SK-N-SH (cell line): ENCODE data around the gene TASP1. TPM values are rescaled to one million over a fixed set of nuclear protein-coding genes. Genes with fewer than 3 reads are reported as not detected.

ENCODE experiments used
- CTCF ChIA-PET: fragments of 300-600, 350-600 bp; formaldehyde crosslinking; extraction: SDS; loops from one replicate; lab custom pipeline; 2021; lab: Yijun Ruan, JAX
- POLR2A ChIA-PET: fragments of 350-600 bp; sonication (Branson Sonifier 250); formaldehyde crosslinking; extraction: SDS; loops from one replicate; lab custom pipeline; 2020; ENCODE audit warnings: antibody characterized with exemption, inconsistent platforms; lab: Yijun Ruan, JAX
- DNase-seq: peaks from one replicate; pipeline ENCODE4 v3.0.0; 2012
- H2AFZ ChIP-seq: fragments of 200-600 bp; sonication (generic); 2 replicates; pipeline ENCODE4 v1.8.1; 2016; ENCODE audit warnings: antibody characterized with exemption, mild to moderate bottlenecking, low read depth
- H3F3A ChIP-seq: fragments of 200-600 bp; sonication (generic); replicated peaks from 2 replicates; pipeline ENCODE3; 2016; ENCODE audit warnings: antibody characterized with exemption, mild to moderate bottlenecking; ENCODE audit not compliant: insufficient read depth
- H3K27ac ChIP-seq, 2 experiments: fragments of 200-500 bp in 1 of 2; fragments of 200-600 bp in 1 of 2; sonication (Bioruptor generic) in 1 of 2; sonication (generic), shearing (Covaris generic) in 1 of 2; 2 replicates each; pipeline versions ENCODE4 v1.5.1 to v1.6.1; 2014 to 2016; ENCODE audit warnings: low read depth in 2 of 2, inconsistent platforms in 1 of 2, low read length in 1 of 2, mild to moderate bottlenecking in 1 of 2, mixed read lengths in 1 of 2
- H3K27me3 ChIP-seq: fragments of 200-600 bp; sonication (generic), shearing (Covaris generic); 2 replicates; pipeline ENCODE4 v1.6.1; 2016; ENCODE audit warnings: mixed run types; ENCODE audit not compliant: insufficient read depth
- H3K36me3 ChIP-seq, 2 experiments: fragments of 200-500 bp in 1 of 2; fragments of 200-600 bp in 1 of 2; sonication (Bioruptor generic) in 1 of 2; sonication (generic) in 1 of 2; replicated peaks in 1 of 2; 2 replicates each; pipeline versions ENCODE3 to v1.5.1; 2014 to 2016; ENCODE audit warnings: low read length in 1 of 2, mild to moderate bottlenecking in 1 of 2; ENCODE audit not compliant: insufficient read depth in 2 of 2, control insufficient read depth in 1 of 2
- H3K4me1 ChIP-seq, 2 experiments: fragments of 200-500 bp in 1 of 2; fragments of 200-600 bp in 1 of 2; sonication (Bioruptor generic) in 1 of 2; sonication (generic), shearing (Covaris generic) in 1 of 2; 2 replicates each; pipeline versions ENCODE4 v1.5.1 to v1.6.1; 2014 to 2016; ENCODE audit warnings: low read depth in 1 of 2, low read length in 1 of 2, mixed run types in 1 of 2; ENCODE audit not compliant: insufficient read depth in 2 of 2, control insufficient read depth in 1 of 2
- H3K4me2 ChIP-seq: fragments of 200-600 bp; sonication (generic), shearing (Covaris generic); 2 replicates; pipeline ENCODE4 v1.6.1; 2017; ENCODE audit warnings: mixed run types
- H3K4me3 ChIP-seq, 2 experiments: fragments of 200-500 bp in 1 of 2; fragments of 200-600 bp in 1 of 2; sonication (Bioruptor generic) in 1 of 2; sonication (generic), shearing (Covaris generic) in 1 of 2; 2 replicates each; pipeline versions ENCODE4 v1.5.1 to v1.8.1; 2014 to 2016; ENCODE audit warnings: low read depth in 2 of 2, inconsistent platforms in 1 of 2, low read length in 1 of 2, mild to moderate bottlenecking in 1 of 2, mixed read lengths in 1 of 2, moderate library complexity in 1 of 2
- H3K79me2 ChIP-seq: fragments of 200-600 bp; sonication (generic); 2 replicates; pipeline ENCODE4 v1.8.1; 2017; ENCODE audit warnings: mild to moderate bottlenecking; ENCODE audit not compliant: insufficient read depth
- H3K9ac ChIP-seq: fragments of 200-600 bp; sonication (generic); 2 replicates; pipeline ENCODE4 v1.6.1; 2017; ENCODE audit warnings: mixed run types
- H3K9me2 ChIP-seq: fragments of 200-600 bp; sonication (generic); 2 replicates; pipeline ENCODE4 v1.6.1; 2017; ENCODE audit warnings: mixed run types
- H3K9me3 ChIP-seq: fragments of 200-600 bp; sonication (generic); 2 replicates; pipeline ENCODE4 v1.6.1; 2017; ENCODE audit warnings: mixed run types, mild to moderate bottlenecking, moderate library complexity
- H4K20me1 ChIP-seq: fragments of 200-600 bp; sonication (generic); 2 replicates; pipeline ENCODE4 v1.6.1; 2017; ENCODE audit warnings: mild to moderate bottlenecking, mixed run types; ENCODE audit not compliant: insufficient read depth
- CTCF ChIP-seq: fragments of 200-600 bp; sonication (generic); IDR thresholded peaks from 2 replicates; pipeline ENCODE4 v1.6.1; 2017; ENCODE audit warnings: antibody characterized with exemption, mild to moderate bottlenecking, moderate library complexity
- EZH2phosphoT487 ChIP-seq: fragments of 200-600 bp; sonication (generic); IDR thresholded peaks from 2 replicates; pipeline ENCODE4 v1.6.1; 2017; ENCODE audit warnings: low read depth, mixed run types, mild to moderate bottlenecking, antibody characterized with exemption, moderate library complexity, borderline replicate concordance
- GATA2 ChIP-seq: sonication (generic); formaldehyde crosslinking; IDR thresholded peaks from 2 replicates; pipeline ENCODE4 v1.5.0; 2020; ENCODE audit warnings: mild to moderate bottlenecking, missing genetic modification reagents
- IRF3 ChIP-seq: fragments of 150-350 bp; IDR thresholded peaks from 2 replicates; pipeline ENCODE4 v1.6.1; 2016; ENCODE audit warnings: mild to moderate bottlenecking, low read depth, low read length
- MAX ChIP-seq: IDR thresholded peaks from 2 replicates; pipeline ENCODE4 v1.4.0; 2012; ENCODE audit warnings: low read depth
- MEF2A ChIP-seq: IDR thresholded peaks from 2 replicates; pipeline ENCODE4 v1.4.0; 2012; ENCODE audit warnings: low read depth, borderline replicate concordance
- NFIC ChIP-seq: IDR thresholded peaks from 2 replicates; pipeline ENCODE4 v1.4.0; 2012; ENCODE audit warnings: borderline replicate concordance
- NRF1 ChIP-seq: IDR thresholded peaks from 2 replicates; pipeline ENCODE4 v1.6.1; 2012; ENCODE audit warnings: low read depth, mild to moderate bottlenecking, low read length
- PBX3 ChIP-seq: IDR thresholded peaks from 2 replicates; pipeline ENCODE4; 2012
- RAD21 ChIP-seq: IDR thresholded peaks from 2 replicates; pipeline ENCODE4 v1.6.1; 2012; ENCODE audit warnings: mild to moderate bottlenecking, low read length
- SIN3A ChIP-seq: IDR thresholded peaks from 2 replicates; pipeline ENCODE4 v1.6.1; 2012; ENCODE audit warnings: low read depth, mild to moderate bottlenecking, low read length, moderate library complexity, borderline replicate concordance
- SMC3 ChIP-seq: IDR thresholded peaks from 2 replicates; pipeline ENCODE4 v1.6.1; 2012; ENCODE audit warnings: low read depth, low read length, improper control_type of control experiment
- TEAD4 ChIP-seq: IDR thresholded peaks from 2 replicates; pipeline ENCODE4 v1.4.0; 2012; ENCODE audit warnings: mild to moderate bottlenecking, borderline replicate concordance; ENCODE audit not compliant: insufficient read depth
- USF1 ChIP-seq: IDR thresholded peaks from 2 replicates; pipeline ENCODE4 v1.4.0; 2012; ENCODE audit warnings: low read depth, borderline replicate concordance
- USF2 ChIP-seq: fragments of 150-350 bp; IDR thresholded peaks from 2 replicates; pipeline ENCODE4 v1.6.1; 2017; ENCODE audit warnings: antibody characterized with exemption, low read length, low read depth, borderline replicate concordance
- ZBTB33 ChIP-seq: IDR thresholded peaks from 2 replicates; pipeline ENCODE4 v1.4.0; 2012; ENCODE audit warnings: low read depth, borderline replicate concordance
- WGBS: methylation state at CpG from one replicate; pipeline ENCODE4 v1.1.6; 2017; ENCODE audit warnings: low lambda C conversion rate; 5-methylcytosine and 5-hydroxymethylcytosine counted together
- polyA plus RNA-seq, 3 experiments: library from polyadenylated mRNA; depleted of rRNA; stranded (reverse); fragments of >200 nt; gene quantifications; 2 replicates each; pipeline ENCODE4 v1.2.3, GENCODE V29; 2012

The TASP1 gene
- polyA plus RNA-seq, 1 of the 3 experiments (the other 2 are of a cell fraction), result 5.9 TPM

GRCh38 chr20:13384132-13384531, 254.6 kb downstream of the TASP1 start:
- no peak for TF ChIP-seq SMC3
- no peak for TF ChIP-seq MEF2A
- TF ChIP-seq GATA2 (CRISPR knock-in tag), result no peak
- no peak for TF ChIP-seq IRF3
- TF ChIP-seq EZH2phosphoT487, result no peak
- TF ChIP-seq NFIC, result no peak
- no peak for TF ChIP-seq CTCF
- no peak for TF ChIP-seq TEAD4
- TF ChIP-seq SIN3A, result no peak
- no peak for TF ChIP-seq USF1
- no peak for TF ChIP-seq MAX
- TF ChIP-seq RAD21, result no peak
- no peak for TF ChIP-seq PBX3
- TF ChIP-seq USF2, result no peak
- no peak for TF ChIP-seq ZBTB33
- no peak for TF ChIP-seq NRF1
- DNase-seq, result no peak
- H3K27me3 ChIP-seq, result no peaks in the 10 kb centered on the region
- no peak overlapping the region for H2AFZ ChIP-seq
- CTCF ChIA-PET, result no interaction called here
- no peak overlapping the region for H3K4me3 ChIP-seq
- WGBS, result 96% methylated on average over 2 of the region's 2 CpGs
- no peaks in the 10 kb centered on the region for H3K9me2 ChIP-seq
- no peaks in the 10 kb centered on the region for H3K4me1 ChIP-seq
- H3K36me3 ChIP-seq, result peaks cover 0 to 4% of the 10 kb centered on the region in 2 experiments
- H3K27ac ChIP-seq, result no peak overlapping the region
- H3K4me2 ChIP-seq, result no peak overlapping the region
- H4K20me1 ChIP-seq, result no peaks in the 10 kb centered on the region
- POLR2A ChIA-PET, result no interaction called here
- H3K79me2 ChIP-seq, result no peaks in the 10 kb centered on the region
- H3F3A ChIP-seq, result no peaks in the 10 kb centered on the region
- H3K9me3 ChIP-seq, result no peaks in the 10 kb centered on the region
- H3K9ac ChIP-seq, result no peak overlapping the region
